ENCODE measurements around the gene CYP4F12.

DNA sequence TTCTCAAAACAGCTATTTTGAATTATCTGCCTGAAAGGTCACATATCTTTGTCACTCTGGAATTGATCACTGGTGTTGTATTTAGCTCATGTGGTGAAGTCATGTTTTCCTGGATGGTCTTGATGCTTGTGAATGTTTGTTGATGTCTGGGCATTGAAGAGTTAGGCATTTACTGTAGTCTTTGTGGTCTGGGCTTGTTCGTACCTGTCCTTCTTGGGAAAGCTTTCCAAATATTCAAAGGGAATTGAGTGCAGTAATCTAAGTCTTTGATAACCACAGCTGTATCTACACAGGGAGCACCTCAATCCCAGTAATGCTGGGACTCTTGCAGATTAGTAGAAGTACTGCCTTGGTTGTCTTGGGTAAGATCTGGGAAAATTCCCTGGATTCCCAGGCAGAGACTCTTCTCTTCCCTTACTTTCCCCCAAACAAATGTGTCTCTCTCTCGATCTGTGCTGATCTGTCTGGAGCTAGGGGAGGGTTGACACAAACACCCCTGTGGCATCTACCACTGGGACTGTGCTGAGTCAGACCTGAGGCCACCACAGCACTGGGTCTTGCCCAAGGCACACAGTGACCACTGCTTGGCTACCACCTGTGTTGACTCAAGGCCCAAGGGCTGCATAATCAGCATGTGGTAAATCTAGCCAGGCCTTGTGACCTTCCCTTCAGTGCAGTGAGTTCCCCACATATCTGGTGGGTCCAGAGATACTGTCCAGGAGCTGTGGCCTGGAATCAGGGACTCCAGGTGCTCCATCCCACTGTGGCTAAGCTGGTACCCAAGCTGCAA lies 37.7 kb upstream of the CYP4F12 start:
- TF ChIP-seq, protein P1, sequence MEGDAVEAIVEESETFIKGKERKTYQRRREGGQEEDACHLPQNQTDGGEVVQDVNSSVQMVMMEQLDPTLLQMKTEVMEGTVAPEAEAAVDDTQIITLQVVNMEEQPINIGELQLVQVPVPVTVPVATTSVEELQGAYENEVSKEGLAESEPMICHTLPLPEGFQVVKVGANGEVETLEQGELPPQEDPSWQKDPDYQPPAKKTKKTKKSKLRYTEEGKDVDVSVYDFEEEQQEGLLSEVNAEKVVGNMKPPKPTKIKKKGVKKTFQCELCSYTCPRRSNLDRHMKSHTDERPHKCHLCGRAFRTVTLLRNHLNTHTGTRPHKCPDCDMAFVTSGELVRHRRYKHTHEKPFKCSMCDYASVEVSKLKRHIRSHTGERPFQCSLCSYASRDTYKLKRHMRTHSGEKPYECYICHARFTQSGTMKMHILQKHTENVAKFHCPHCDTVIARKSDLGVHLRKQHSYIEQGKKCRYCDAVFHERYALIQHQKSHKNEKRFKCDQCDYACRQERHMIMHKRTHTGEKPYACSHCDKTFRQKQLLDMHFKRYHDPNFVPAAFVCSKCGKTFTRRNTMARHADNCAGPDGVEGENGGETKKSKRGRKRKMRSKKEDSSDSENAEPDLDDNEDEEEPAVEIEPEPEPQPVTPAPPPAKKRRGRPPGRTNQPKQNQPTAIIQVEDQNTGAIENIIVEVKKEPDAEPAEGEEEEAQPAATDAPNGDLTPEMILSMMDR (IDR thresholded peaks at IDR 0.05) = no peak
- TF ChIP-seq NPAS2 (CRISPR knock-in tag; IDR thresholded peaks at IDR 0.05; ENCODE audit: borderline replicate concordance) (no peak), POLR2A (IDR thresholded peaks at IDR 0.05; ENCODE audit: low read length) (no peak), RAD21 (conservative IDR thresholded peaks at IDR 0.05 in 1 of 2, IDR thresholded peaks at IDR 0.05 in 1 of 2) (no peak), CEBPB (IDR thresholded peaks at IDR 0.05) (no peak), BHLHE40 (IDR thresholded peaks at IDR 0.05; ENCODE audit: low read depth, low read length) (no peak), RNF2 (IDR thresholded peaks at IDR 0.05; ENCODE audit: borderline replicate concordance, low read depth) (no peak)
